Epithelial cell of prostate (primary cell): Measurements from ENCODE around the gene CEBPG.

Experiments used
- DNase-seq: peaks from one replicate; pipeline ENCODE4 v3.0.0-alpha.2; 2011; ENCODE audit warnings: low read depth, low spot score
- H3K27ac ChIP-seq: fragments of 450-650 bp; 2 replicates; pipeline ENCODE4 v1.5.1; 2017; ENCODE audit warnings: mild to moderate bottlenecking

Gene CEBPG

DNA sequence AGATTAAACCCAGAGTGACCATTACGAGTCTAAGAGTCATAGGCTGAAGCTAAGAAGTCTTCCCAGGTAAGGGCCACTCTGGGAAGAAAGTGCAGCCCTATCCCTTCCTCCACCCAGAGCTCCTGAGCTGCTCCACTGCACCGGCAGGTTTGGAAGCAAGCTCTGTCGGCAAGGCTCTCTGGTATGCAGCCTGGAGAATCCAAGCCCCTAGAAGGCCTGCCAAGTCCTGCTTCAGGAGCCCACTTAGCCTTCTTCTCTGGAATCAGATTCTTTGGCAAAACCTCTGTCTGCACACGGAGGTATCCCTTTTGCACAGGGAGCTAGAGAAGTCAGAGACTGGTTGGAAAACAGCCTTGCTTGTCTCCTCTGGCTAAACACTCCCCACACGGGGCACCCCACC is 58.5 kb downstream of the CEBPG start:
- no peak for DNase-seq

More for the DNA sequence above, 58.5 kb downstream of the CEBPG start:
- no peak overlapping the region for H3K27ac ChIP-seq
